ENCODE measurements around the gene TMEM121. TPM values are rescaled to one million over a fixed set of nuclear protein-coding genes. Genes with fewer than 3 reads are reported as not detected.

Gene TMEM121
- total and polyA plus RNA-seq, 10 of the 15 experiments (the other 5 are each of a cell fraction or from before 2014, with no cell fraction given): 0.04 to 4.9 (median 1.2) TPM; not detected in 2

DNA sequence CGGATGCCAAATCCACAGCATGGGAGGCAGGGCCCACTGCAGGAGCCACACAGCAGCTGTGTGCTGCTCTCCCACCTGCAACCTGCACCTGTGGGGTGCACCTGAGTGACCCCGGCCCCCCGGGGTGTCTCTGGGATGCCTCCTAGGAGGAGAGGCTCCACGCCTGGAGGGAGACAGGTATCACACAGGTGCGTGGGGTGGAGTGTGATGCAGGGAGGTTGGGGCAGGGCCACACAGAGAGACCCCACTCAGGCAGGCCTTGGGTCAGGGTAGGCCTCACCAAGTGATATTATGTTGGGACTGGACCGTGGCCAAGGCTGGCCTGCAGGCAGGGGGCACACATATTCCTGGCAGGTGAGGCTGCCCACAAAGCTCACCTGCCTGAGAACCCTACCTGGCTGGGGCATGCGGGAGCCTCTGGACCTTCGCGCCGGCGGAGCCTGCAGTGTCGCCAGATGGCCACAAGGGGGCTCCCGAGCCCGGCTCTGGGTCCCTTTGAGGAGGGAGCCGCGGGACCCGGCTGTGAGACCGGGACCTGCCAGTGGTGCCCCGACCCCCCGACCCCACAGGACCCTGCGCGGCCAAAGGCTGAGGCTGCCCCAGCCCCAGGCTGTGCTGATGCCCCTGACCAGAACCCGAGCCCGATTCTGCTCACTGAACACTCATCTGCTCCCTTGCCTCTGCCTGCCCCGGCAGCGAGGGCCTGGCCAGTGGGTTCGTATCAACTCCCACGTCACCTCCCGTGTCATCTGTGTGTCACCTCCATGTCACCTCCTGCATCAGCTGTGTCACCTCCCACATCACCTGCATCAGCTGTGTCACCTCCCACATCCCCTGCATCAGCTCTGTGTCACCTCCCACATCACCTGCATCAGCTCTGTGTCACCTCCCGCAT, 11.4 kb downstream of the TMEM121 start:
- Histone ChIP-seq H3K4me3 (no peak overlapping the region), H3K36me3 (ENCODE audit: control insufficient read depth in 2 of 2, insufficient read depth in 2 of 2, low read length in 1 of 2) (no peaks in the 10 kb centered on the region), H2AFZ (ENCODE audit: control insufficient read depth, low read depth, low read length) (no peak overlapping the region), H4K20me1 (ENCODE audit: control insufficient read depth, insufficient read depth) (no peaks in the 10 kb centered on the region), H3K27me3 (replicated peaks in 1 of 2; ENCODE audit: control insufficient read depth in 2 of 2, insufficient read depth in 2 of 2, low read length in 1 of 2) (no peaks in the 10 kb centered on the region; a peak in 2 of 4 replicates), H3K9ac (ENCODE audit: control insufficient read depth, insufficient read depth, low read length) (no peak overlapping the region), H3K27ac (ENCODE audit: control insufficient read depth, insufficient read depth) (no peak overlapping the region), H3K79me2 (ENCODE audit: control insufficient read depth, insufficient read depth, low read length) (no peaks in the 10 kb centered on the region), H3K4me1 (ENCODE audit: control insufficient read depth, insufficient read depth, low read length) (no peaks in the 10 kb centered on the region), H3K4me2 (ENCODE audit: control insufficient read depth, insufficient read depth) (no peak overlapping the region), H3K9me3 (replicated peaks; ENCODE audit: control insufficient read depth, insufficient read depth, low read length) (no peaks in the 10 kb centered on the region)
- no TSS peak for BruUV-seq (replicated peaks)
- RAD21 ChIA-PET (ENCODE audit: unreplicated experiment): interaction anchor here (0.9 kb wide), 1 partner anchor 880 kb away, joined by 4 read pairs; no protein-coding TSS in a partner anchor
- TF ChIP-seq, protein P1, sequence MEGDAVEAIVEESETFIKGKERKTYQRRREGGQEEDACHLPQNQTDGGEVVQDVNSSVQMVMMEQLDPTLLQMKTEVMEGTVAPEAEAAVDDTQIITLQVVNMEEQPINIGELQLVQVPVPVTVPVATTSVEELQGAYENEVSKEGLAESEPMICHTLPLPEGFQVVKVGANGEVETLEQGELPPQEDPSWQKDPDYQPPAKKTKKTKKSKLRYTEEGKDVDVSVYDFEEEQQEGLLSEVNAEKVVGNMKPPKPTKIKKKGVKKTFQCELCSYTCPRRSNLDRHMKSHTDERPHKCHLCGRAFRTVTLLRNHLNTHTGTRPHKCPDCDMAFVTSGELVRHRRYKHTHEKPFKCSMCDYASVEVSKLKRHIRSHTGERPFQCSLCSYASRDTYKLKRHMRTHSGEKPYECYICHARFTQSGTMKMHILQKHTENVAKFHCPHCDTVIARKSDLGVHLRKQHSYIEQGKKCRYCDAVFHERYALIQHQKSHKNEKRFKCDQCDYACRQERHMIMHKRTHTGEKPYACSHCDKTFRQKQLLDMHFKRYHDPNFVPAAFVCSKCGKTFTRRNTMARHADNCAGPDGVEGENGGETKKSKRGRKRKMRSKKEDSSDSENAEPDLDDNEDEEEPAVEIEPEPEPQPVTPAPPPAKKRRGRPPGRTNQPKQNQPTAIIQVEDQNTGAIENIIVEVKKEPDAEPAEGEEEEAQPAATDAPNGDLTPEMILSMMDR (IDR thresholded peaks at IDR 0.05 in 2 of 3, conservative IDR thresholded peaks at IDR 0.05 in 1 of 3; ENCODE audit: control insufficient read depth in 2 of 3, extremely low read depth in 1 of 3, insufficient read depth in 1 of 3, low read depth in 3 of 3, low read length in 3 of 3): peak; percentile 89 to 100 (median 90)
- TF ChIP-seq CREB1 (IDR thresholded peaks at IDR 0.05; ENCODE audit: low read depth) (0 out of 2 replicates have a peak, but pooled peaks have one; percentile 14), SMC3 (IDR thresholded peaks at IDR 0.05; ENCODE audit: borderline replicate concordance, low read length) (peak; percentile 53), RAD21 (IDR thresholded peaks at IDR 0.05; ENCODE audit: insufficient read depth, low read depth, low read length) (peak; percentile 71), TCF7 (IDR thresholded peaks at IDR 0.05; ENCODE audit: borderline replicate concordance) (no peak), YY1 (IDR thresholded peaks at IDR 0.05; ENCODE audit: low read depth, low read length) (0 out of 2 replicates have a peak, but pooled peaks have one; percentile 44)
- 13% methylated on average over 27 of the region's 30 CpGs for WGBS (ENCODE audit: insufficient coverage, insufficient replicate concordance, low lambda C conversion rate, missing lambda C conversion rate)
- intact Hi-C loops (cut with micrococcal nuclease; ENCODE audit: unreplicated experiment): loop anchor here (10.0 kb wide), 2 partner anchors 637 to 877 kb away; no protein-coding TSS in a partner anchor
- CTCF ChIA-PET: interaction anchor here (0.6 to 2.5 kb wide), 10 partner anchors 11 to 834 kb away, joined by 3 to 9 read pairs (median 3); no protein-coding TSS in a partner anchor
- POLR2A ChIA-PET: no interaction called here
- in situ Hi-C loops (cut with MboI): loop anchor here (10.0 kb wide), 2 partner anchors 467 to 627 kb away; no protein-coding TSS in a partner anchor
- DNase-seq (ENCODE audit: low read depth, low spot score): no peak
- peak; percentile 47 for FAIRE-seq
- ATAC-seq: peak; percentile 98
- SMC1A ChIA-PET (ENCODE audit: uncharacterized antibody, unreplicated experiment): interaction anchor here (0.7 kb wide), 1 partner anchor 937 kb away, joined by 3 read pairs; no protein-coding TSS in a partner anchor

Data from GM12878 (cell line).